Activated gamma-delta T cell (primary cell): Measurements from ENCODE around the gene LUZP1.

Source experiments
- DNase-seq: peaks from one replicate; lab custom pipeline; 2025; lab: John Stamatoyannopoulos, UW

Gene LUZP1

DNA sequence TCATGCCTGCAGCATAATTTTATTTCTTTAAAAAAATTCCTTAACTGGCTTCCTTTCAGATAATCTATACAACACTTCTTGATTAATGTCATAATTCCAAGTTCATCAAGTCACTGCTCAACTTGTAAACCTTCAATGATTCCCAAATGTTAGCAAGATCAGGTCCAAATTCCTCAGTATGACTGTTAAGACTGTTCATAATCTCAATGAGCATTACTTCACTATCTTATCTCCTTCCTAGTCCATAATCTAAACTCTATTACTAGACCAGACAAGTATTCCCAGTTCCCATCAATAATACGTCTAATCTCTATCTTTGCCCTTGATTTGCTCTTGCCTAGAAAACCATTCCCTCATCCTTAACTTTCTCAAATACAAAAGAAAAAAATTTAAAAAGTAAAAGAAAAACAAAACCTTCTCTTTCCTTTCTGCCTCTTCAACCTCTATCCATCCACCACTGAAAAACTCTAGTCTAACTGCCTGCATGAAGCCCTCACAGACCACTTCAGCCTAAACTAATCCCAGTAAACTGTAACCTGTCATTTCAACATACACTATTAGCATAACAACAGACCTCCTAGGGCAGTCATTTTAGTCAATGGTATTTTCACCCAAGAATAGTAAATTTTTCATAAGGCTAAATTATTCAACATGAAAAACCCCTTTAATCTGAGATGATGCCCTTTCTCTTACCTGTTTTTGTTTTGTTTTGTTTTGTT, 15.5 kb downstream of the LUZP1 start:
- no peak for DNase-seq

DNA sequence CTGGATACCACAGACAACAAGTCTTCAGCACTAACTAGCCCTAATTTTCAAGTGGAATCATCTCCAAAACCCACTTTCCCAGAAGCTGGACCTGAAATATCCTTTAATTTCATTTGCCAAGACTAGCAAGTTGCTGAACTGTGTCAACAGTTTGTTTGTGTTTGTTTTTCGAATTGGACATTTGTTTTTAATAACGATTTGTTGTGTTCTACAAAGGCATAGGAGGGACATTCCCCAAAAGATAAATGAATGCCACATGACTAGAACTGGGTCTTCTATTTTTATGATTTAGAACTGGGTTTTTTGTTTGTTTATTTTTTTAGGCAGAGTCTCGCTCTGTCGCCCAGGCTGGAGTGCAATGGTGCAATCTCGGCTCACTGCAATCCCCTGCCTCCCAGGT, 17.9 kb downstream of the LUZP1 start:
- no peak for DNase-seq

DNA sequence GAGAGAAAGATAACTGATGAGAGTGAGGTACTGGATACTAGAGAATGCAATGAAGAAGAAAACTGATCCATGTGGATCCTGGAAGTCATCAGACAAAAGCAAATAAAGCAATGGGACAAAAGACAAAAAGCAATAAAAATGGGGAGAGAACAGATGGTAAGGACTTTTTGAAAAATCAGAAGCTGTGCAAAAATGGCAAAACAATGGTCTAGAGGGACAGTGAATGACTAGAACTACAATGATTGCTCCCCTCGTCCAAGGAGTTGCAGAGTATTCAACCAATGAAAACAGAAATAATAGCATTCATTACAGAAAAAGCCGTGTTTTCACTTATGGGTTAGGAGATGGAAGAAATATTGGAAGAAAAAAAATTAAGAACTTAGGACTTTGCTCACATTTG, 18.5 kb downstream of the LUZP1 start:
- no peak for DNase-seq

DNA sequence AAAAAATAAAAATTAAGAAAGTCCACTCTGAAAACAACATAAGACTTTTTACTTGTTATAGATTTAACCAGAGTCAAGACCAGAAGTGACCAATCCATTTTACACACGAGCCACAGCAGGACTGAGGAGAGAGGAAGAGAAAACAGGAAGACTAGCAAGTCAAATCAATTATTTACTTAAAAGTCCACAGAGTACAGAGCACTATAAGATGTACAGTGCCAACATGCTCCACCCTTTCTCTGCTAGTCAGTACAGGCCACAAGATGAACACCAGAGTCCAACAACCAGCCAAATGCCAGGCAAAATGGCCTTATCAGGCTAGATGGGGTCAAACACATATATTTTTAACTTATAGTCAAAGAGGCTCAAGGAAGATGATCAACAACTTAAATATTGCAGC, 19.5 kb downstream of the LUZP1 start:
- no peak for DNase-seq

DNA sequence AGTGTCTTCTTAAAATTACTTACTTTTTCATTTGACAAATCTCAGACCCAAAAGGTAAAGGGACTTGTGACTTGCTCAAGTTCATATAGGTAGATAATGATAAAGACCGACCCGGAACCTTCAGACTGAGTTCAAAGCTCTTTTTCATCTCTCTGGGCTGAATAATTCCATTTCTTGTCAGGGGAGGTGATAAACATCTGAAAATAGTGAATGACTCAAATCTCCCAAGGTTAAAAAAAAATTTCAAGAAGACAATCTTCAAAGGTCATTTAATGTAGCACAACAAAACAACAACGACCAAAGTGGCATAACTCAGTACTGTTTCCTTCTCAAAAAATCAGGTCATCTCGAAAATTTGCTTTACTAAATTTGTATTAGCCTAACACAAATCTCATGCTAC, 20.6 kb downstream of the LUZP1 start:
- DNase-seq, result no peak

DNA sequence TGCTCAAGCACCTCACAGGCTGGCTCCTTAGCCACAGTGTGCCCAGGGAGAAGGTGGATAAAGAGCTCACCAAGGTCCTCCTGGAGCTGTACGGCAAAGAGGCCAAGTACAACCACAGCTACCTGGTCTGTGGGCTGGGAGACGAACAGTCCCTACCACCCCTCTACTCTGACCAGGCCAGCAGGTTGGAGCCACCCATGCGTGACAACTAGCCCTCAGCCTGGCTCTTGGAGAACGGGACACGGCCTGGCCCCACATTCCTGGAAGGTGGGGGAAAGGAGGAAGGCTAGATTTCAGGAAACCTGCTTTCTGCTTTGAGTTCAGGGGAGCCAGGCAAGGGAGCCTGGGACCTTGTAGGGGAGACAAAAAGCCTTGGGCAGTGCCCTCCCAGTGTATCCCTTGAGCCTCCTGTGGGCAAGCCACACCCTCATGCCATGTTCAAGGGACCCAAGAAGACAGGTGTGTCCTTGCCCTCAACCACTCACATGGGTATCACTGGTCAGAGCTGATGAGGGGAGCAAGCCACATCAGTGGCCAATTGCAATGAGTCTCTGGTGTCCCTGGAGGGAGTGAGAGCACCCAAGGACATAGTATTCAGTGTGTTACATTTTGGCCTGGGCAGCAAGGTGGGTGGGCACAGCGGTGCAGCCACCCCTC, 27.6 kb downstream of the LUZP1 start:
- no peak for DNase-seq

DNA sequence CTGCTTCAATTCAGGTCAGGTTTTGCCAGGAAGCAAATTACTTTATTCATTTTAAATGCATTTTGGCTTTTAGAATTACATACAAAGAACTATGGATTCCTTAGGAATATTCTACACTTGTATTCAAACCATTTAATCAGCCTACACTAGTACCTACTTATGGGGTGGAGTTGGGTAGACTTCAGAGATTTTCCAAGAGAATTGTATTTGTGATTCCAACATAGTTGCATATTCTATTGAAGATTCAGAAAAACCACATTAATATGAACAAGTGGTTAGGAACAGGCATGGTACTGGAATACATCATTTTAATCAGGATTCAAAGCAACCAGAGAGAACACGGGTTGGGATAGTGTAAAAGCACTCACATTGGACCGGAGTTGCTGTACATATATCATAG, 33.4 kb downstream of the LUZP1 start:
- no peak for DNase-seq

DNA sequence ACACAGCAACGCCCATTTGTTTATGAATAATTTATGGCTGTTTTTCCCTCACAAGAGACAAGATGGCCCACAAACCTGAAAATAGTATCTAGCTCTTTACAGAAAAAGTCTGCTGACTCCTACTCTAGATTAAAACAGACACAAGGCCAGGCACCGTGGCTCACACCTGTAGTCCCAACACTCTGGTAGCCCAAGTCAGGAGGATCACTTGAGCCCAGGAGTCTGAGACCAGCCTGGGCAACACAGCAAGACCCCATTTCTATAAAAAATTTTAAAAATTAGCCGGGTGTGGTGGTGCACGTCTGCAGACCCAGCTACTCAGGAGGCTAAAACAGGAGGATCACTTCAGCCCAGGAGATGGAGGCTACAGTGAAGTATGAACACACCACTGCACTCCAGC, 34.6 kb downstream of the LUZP1 start:
- no peak for DNase-seq

DNA sequence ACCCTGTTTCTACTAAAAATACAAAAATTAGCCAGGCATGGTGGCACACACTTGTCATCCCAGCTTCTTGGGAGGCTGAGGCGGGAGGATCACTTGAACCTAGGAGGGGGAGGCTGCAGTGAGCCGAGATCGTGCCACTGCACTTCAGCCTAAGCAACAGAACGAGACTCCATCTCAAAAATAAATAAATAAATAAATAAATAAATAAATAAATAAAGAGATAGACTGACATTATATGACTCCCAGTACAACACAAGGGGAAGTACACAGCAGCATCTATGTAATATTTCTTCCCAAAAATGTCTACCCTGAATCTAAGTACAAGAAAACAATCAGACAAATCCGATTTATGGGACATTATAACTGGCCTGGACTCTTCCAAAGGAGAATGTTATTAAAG, 35.1 kb downstream of the LUZP1 start:
- DNase-seq, result no peak

DNA sequence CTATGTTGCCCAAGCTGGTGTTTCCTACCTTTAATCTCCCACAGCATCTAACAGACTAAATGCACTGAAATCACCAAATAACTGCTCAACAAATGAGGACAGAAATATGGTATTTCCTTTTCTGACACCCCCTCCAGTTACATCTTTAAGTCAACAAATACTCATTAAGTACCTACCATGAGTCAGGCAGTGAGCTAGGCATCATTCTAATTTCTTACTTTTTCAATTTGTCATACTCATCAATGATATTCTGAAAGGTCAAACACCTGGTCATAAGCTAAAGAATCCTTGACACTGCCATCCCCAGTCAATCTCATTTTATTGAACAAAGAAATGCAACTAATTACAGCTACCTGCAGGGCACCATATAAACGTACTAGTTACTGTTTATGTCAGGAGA, 36.6 kb downstream of the LUZP1 start:
- DNase-seq, result no peak

DNA sequence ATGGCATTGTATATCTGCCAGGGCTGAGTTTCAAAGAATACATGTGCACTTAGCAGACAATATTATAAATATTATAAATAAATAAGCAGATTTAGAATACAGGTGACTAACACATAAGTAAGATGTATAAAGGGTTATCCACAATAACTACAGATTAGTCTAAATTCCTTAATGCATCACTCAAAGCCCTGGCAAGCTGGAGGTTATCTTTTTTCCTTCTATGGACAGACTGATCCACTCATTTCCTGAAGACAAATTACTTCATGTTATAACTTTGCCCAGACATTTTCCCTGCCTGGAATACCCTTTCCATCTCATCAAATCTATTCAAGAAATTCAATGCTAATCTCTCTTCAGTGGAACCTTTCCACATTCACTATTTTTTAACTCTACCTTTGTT, 38.8 kb downstream of the LUZP1 start:
- no peak for DNase-seq

DNA sequence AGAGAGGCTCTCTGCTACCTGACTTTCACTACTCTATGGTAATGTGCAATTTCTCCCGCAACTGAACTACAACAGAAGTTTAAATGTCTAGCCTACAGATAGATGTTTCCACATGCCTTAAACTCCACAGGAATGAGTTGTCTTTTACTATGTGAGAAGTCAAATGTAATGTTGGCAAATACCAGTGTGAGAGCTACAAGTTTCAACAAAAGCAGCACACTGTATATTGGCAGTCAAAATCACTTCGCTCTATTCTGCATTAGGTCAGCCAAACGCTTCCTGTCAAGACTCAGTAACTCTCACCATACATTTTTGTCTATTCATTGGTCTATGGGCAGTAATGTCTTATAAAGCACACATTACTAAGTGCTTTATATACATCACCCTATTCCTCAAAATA, 41.9 kb downstream of the LUZP1 start:
- no peak for DNase-seq

DNA sequence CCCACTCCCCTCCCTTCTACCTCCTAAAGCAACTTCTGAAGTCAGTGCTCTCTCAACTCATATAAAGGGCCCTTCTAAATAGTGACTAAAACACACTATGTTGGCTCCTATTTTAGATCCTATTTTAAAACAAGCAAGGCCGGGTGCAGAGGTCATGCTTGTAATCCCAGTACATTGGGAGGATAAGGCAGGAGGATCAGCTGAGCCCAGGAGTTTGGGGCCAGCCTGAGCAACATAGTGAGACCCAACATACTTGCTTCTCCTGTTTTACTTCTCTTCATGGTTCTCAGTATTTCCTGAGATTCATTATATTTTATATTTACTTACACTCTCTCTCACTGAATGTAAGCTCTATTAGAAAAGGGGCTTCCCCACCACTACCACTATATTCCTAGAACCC, 42.5 kb downstream of the LUZP1 start:
- no peak for DNase-seq

DNA sequence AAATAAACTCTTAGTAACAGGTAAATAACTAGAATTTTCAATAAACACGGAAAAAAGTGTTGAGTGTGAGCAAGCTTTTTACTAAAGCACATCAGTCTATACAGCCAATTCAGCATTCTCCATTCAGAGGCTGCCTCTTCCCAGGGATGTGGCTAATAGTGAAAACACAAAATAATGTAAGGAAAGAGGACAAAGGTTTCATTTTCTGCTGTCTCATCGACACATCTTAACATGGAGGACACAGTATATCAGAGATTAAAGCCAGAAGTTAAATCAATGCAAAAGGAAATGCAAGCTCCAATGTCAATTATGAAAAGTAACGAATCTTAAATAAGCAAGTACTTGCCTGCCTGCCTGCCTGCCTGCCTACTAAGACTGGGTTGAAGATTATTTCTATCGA, 43.2 kb downstream of the LUZP1 start:
- no peak for DNase-seq

DNA sequence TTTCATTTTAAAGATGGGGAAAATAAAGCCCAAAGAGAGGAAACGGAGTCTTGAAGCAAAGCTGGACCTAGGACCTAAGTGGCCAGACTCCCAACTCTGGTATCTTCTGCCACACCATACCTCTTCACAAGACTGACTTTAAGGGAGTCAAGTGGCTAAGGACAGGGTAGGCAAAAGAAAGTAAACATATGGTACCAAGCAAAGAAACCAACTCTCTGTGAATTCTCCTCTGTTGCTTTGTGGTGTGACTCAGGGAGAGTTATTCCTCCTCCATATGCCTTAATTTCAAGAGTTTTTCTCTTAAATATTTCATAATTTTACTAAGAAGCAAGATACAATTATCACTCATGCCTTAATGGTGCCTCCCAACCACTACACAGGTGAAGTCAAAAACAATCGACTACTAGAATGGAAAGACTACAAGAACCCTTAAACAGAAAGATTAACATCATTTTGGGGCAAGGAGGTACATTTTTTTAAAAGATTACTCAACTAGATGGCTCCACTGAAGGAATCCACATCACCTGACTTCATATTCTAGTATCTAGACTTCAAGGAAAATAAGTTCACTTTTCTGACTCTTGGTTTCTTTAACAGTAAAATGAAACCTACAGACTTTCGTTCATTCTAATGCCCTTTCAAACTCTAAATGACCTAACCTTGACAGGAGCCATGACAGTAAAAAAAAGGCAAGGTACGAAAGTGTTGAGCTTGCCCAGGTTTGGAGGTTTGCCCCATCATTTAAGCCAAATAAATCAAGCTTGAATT, 44.2 kb downstream of the LUZP1 start:
- no peak for DNase-seq

DNA sequence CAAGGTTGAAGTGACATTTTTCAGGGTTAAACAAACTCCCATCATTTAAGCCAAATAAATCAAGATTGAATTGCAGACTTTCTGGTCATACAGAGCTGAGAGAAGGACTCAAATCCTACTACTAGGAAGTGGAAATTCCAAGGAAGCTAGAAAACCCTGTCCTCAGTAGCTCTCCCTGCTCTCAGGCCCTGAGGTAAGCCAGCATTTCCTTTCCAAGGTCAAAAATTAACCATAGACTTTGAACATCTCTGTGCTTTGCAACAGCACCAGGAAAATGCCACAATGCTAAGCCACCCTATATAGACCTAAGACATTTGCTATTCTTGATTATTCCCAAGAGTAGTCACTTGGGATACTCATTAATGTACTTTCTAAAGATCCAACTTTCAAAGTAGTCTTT, 45.1 kb downstream of the LUZP1 start:
- DNase-seq, result no peak

DNA sequence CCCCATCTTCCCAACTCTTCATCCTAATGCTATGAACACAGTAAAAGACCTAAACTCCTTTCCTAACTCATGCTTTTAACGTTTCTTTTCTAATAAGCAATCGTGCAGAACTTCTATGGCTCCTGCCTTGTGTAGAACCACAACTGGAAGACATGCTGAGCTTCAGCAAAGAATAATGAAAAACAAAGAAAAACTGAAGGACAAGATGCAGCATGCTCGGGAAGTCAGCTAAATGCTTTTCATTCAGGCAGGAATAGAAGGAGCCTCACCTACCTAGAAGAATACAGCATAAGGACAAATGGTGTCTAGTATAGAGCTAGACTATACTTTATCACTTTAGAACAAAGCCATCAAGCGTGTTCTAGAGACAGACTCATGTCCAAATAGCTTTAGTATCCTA, 45.9 kb downstream of the LUZP1 start:
- no peak for DNase-seq

DNA sequence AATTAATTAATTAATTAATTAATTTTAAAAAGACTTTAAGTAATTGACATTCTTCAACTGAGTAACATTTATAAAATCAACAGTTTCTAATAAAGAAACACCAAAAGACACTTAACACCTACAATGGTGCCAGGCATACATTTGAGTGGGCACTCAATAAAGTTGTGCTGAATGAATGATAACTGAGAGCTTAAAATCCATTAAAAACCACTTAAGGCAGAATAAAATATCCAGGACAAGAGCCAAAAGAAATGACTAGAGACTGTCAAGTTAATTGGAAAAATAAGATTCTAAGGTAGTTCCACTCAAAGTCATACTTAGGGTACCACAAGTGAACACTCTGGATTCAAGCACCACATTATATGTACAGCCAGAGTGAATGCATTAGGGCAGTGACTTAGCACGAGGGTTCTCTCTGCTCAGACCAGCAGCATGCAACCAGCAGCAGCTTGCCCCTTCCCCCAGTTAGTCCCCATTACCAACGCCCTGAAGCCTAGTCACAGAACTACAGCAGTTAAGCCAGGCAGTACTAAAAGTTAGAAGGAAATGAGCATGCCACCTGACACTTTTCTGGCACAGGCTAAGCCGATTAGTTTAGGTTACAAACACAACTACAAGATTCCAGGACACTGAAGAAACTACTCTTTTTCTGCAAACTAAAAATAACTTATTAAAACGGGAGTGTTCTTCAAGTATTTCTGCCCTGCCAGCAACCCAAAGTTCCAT, 46.5 kb downstream of the LUZP1 start:
- no peak for DNase-seq

DNA sequence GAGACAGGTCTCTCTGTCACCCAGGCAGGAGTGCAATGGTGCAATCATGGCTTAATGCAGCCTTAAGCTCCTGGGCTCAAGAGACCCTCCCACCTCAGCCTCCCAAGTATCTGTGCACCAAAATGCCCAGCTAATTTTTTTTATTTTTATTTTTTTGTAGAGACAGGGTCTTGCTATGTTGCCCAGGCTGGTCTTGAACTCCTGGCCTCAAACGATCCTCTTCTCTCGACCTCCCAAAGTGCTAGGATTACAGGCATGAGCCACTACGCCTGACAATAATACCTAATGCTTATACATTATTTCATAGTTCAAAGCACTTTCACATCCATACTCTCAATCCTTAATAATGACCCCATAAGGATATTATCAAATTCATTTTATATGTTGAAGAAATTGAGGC, 48.3 kb downstream of the LUZP1 start:
- DNase-seq, result no peak

DNA sequence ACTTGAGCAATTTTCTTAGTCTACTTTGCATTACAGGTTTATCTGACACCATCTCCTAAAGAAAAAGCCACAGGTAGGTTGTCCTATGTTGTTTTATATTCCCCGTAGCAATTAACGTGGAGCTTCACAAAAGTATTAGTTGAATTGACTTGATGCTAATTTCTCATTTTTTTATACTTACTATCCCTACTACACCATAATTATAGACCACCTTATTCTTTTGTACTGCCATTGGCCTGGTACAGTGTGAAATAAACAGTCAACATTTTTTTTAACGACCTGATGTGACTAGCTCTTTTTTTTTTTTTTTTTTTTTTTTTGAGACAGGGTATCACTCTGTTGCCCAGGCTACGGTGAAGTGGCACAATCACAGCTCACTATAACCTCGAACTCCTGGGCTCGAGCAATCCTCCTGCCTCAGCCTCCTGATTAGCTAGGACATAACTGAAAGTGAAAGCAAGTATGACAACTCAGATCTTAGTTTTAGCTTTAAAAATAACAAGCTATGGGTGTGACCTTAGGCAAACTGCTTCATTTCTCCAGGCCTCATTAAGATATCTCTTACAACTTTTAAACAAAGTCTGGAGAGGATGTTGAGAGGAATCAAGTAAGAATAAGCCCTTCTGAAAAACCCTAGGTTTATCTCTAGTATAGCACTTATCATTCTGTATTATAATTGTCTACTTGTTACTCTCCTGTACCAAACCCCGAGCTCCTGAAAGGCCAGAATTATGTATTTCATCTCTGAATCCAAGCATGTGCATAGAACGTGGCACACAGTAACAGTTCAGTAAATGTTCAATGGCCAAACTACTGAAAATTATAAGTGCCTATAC, 49.5 kb downstream of the LUZP1 start:
- no peak for DNase-seq

DNA sequence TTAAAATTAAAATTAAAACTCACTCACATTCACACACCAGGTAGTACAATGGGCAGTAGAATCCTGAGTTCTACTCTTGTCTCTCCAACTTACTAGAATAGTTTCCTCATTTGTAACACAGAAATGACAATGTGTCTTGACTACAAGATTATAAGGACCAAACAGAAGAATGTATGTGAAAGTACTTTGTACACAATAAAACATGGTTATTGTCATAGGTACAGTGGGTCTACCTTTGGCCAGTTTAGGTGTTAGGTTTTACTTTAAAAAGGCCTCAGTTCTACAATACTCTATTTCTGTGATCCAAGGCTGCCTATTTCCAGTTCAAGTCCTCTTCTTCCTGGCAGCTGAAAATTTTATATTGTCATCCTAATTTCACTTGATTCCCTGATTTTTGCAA, 50.2 kb downstream of the LUZP1 start:
- DNase-seq, result no peak
